Activated CD8-positive, alpha-beta T cell treated with anti-CD3 and anti-CD28 coated beads, Interleukin-2, amount 10 ng/mL, durations not matched to agents 7 days and 5 days (primary cell): Measurements from ENCODE around the gene ST3GAL2. TPM values are rescaled to one million over a fixed set of nuclear protein-coding genes. Genes with fewer than 3 reads are reported as not detected.
"Not testable (repeated sequence)": the region's sequence is repeated elsewhere in the genome, so short reads cannot be mapped to it uniquely, and the experiment has no call there.

Source experiments
- ATAC-seq: fragments of 150-1000 bp; cut with Tn5 transposase; one replicate; pipeline ENCODE4 v1.10.0; 2021; ENCODE audit warnings: moderate library complexity
- CTCF ChIA-PET: fragments of 350-600 bp; sonication (Branson Sonifier 250); formaldehyde crosslinking; loops from one replicate; lab custom pipeline; 2021; ENCODE audit warnings: antibody characterized with exemption; lab: Charles Lee
- POLR2A ChIA-PET: fragments of 350-600 bp; sonication (Branson Sonifier 250); formaldehyde crosslinking; loops from one replicate; lab custom pipeline; 2021; ENCODE audit warnings: antibody characterized with exemption; lab: Charles Lee
- DNase-seq: peaks from one replicate; pipeline ENCODE4 v3.0.0-alpha.2; 2020
- H3K27ac Mint-ChIP-seq: one replicate; pipeline ENCODE4 v1.8.0; 2021; ENCODE audit warnings: mild to moderate bottlenecking, mixed read lengths
- H3K27me3 Mint-ChIP-seq: one replicate; pipeline ENCODE4 v1.8.0; 2021; ENCODE audit warnings: low read depth, mixed read lengths
- H3K36me3 Mint-ChIP-seq: one replicate; pipeline ENCODE4 v1.8.0; 2021; ENCODE audit warnings: low read depth, mixed read lengths
- H3K4me1 Mint-ChIP-seq: one replicate; pipeline ENCODE4 v1.8.0; 2021; ENCODE audit warnings: low read depth, mixed read lengths
- H3K4me3 Mint-ChIP-seq: one replicate; pipeline ENCODE4 v1.8.0; 2021; ENCODE audit warnings: mild to moderate bottlenecking, mixed read lengths
- H3K9me3 Mint-ChIP-seq: one replicate; pipeline ENCODE4 v1.8.0; 2022; ENCODE audit warnings: mixed read lengths; ENCODE audit not compliant: insufficient read depth
- total RNA-seq, 2 experiments: library from RNA; stranded (reverse); gene quantifications; one replicate each; pipeline ENCODE4 v1.2.3, GENCODE V29; 2021

The ST3GAL2 gene
- total RNA-seq, 2 experiments from 2014 or later: 34.1 to 39.0 TPM

DNA sequence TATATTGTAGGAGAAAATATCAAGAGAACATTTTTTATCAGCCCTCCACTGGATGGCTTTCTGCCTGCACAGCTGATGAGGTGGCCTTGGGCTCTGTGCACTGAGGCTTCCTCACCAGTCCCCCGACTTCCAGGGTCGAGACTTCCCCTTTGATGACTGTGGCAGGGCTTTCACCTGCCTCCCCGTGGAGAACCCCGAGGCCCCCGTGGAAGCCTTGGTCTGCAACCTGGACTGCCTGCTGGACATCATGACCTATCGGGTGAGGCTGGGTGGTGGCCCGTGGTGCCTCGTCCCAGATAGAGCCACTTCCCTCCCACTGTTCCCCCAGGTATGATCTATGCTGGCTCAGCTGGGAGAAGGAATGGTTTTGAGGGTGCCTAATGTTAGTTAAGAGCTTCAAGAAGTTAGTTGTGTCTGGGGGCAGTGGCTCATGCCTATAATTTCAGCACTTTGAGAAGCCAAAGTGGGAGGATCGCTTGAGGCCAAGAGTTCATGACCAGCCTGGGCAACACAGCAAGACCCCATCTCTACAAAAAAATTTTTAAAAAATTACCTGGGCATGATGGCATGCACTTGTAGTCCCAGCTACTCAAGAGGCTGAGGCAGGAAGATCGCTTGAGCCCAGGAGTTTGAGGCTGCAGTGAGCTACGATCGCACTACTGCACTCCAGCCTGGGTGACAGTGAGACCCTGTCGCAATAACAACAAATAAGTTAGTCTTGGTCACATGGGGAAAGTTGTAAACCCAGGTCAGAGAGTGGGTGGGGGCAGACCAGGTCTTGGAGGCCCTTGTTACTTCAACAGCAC is 27.3 kb upstream of the ST3GAL2 start:
- ChIA-PET CTCF (no interaction called here), POLR2A (no interaction called here)
- Mint-ChIP-seq H3K27me3 (no peaks in the 10 kb centered on the region), H3K27ac (no peak overlapping the region), H3K9me3 (no peaks in the 10 kb centered on the region), H3K36me3 (peaks cover 2% of the 10 kb centered on the region), H3K4me3 (no peak overlapping the region), H3K4me1 (peaks cover 5% of the 10 kb centered on the region)
- no peak for DNase-seq
- no peak for ATAC-seq

DNA sequence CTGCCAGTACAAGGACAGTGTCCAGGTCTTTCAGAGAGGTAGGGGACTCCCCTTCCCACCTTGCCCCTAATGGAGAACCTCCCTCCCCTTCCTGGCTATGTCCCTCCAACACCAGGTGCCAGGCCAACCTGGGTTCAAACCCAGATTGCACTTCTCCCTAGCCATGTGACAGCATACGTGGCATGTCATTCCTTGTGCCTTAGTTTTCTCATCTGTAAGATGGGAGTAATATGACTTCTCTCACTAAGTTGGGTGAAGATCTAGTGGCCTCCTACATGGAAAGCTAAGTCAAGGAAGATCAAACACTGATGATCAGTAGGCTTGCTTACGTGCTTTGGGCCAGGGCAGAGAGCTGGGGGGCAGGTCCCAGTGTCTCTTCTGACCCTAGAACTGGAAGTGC is 24.3 kb upstream of the ST3GAL2 start:
- Mint-ChIP-seq H3K36me3 (peaks cover 2% of the 10 kb centered on the region), H3K27me3 (no peaks in the 10 kb centered on the region), H3K4me1 (peaks cover 13% of the 10 kb centered on the region), H3K9me3 (no peaks in the 10 kb centered on the region), H3K4me3 (no peak overlapping the region), H3K27ac (no peak overlapping the region)
- POLR2A ChIA-PET: interaction anchor here (0.6 to 1.1 kb wide), 2 partner anchors 50 to 54 kb away, joined by 3 read pairs; no protein-coding TSS in a partner anchor
- no peak for DNase-seq
- no peak for ATAC-seq
- CTCF ChIA-PET: no interaction called here

GRCh38 chr16:70460737-70461261 is 21.9 kb upstream of the ST3GAL2 start:
- DNase-seq (no peak), ATAC-seq (no peak)
- Mint-ChIP-seq H3K4me3 (no peak overlapping the region), H3K27ac (no peak overlapping the region), H3K27me3 (no peaks in the 10 kb centered on the region), H3K4me1 (peaks cover 17% of the 10 kb centered on the region), H3K36me3 (peaks cover 2% of the 10 kb centered on the region), H3K9me3 (no peaks in the 10 kb centered on the region)
- CTCF ChIA-PET: interaction anchor here (0.7 to 1.1 kb wide), 3 partner anchors 70 to 139 kb away, joined by 3 read pairs; no protein-coding TSS in a partner anchor
- POLR2A ChIA-PET: interaction anchor here (1.1 kb wide), 1 partner anchor 62 kb away, joined by 3 read pairs; no protein-coding TSS in a partner anchor

DNA sequence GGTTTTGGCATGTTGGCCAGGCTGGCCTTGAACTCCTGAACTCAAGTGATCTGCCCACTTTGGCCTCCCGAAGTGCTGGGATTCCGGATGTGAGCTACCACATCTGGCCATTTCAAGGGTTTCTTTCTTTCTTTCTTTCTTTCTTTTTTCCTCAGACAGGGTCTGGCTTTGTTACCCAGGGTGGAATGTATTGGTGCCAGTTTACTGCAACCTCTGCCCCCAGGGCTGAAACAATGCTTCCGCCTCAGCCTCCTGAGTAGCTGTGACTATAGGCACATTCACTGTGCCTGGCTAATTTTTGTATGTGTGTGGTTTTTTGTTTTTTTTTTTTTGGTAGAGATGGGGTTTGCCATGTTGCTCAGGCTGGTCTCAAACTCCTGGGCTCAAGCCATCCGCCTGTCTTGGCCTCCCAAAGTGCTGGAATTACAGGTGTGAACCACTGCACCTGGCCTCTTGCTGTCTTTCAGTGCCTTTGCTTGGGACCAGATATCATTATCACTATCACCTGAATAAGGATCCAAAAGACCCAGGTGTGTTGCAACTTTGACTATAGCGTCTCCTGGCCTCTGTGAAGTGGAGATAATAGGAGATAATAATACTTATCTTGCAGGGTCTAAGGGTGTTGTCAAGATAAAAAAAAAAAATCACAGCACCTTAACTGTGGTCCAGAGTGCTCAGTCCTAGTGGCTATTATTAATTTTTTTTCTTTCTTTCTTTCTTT is 18.7 kb upstream of the ST3GAL2 start:
- Mint-ChIP-seq H3K9me3 (no peaks in the 10 kb centered on the region), H3K36me3 (no peaks in the 10 kb centered on the region), H3K27ac (no peak overlapping the region), H3K4me3 (no peak overlapping the region), H3K4me1 (peaks cover 31% of the 10 kb centered on the region), H3K27me3 (no peaks in the 10 kb centered on the region)
- POLR2A ChIA-PET: no interaction called here
- CTCF ChIA-PET: no interaction called here
- DNase-seq (no peak), ATAC-seq (no peak)

DNA sequence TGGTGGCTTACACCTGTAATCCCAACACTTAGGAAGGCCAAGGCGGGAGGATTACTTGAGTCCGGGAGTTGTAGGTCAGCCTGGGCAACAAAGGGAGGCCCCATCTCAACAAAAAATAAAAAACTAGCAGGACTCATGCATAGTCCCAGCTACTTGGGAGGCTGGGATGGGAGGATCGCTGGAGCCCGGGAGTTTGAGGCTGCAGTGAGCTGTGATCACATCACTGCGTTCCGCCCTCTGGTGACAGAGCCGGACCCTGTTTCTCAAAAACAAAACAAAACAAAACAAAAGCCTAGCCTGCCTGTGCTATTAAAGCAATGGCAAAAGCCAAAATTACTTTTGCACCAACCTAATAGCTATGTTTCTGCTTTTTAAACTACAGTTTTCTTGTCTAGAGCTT is 17.0 kb upstream of the ST3GAL2 start:
- ATAC-seq (no peak), DNase-seq (no peak)
- ChIA-PET POLR2A (interaction anchor here (1.4 kb wide), 1 partner anchor 109 kb away, joined by 3 read pairs; the partner anchor contains the start of gene DDX19A), CTCF (interaction anchor here (0.6 to 1.5 kb wide), 6 partner anchors 12 to 86 kb away, joined by 3 to 5 read pairs (median 4); partner anchors contain the start of gene ST3GAL2)
- H3K27ac Mint-ChIP-seq: no peak overlapping the region
- no peaks in the 10 kb centered on the region for H3K36me3 Mint-ChIP-seq
- peaks cover 23% of the 10 kb centered on the region for H3K4me1 Mint-ChIP-seq
- peak overlapping the region; percentile 86 for H3K4me3 Mint-ChIP-seq
- H3K27me3 Mint-ChIP-seq: no peaks in the 10 kb centered on the region
- H3K9me3 Mint-ChIP-seq: no peaks in the 10 kb centered on the region

DNA sequence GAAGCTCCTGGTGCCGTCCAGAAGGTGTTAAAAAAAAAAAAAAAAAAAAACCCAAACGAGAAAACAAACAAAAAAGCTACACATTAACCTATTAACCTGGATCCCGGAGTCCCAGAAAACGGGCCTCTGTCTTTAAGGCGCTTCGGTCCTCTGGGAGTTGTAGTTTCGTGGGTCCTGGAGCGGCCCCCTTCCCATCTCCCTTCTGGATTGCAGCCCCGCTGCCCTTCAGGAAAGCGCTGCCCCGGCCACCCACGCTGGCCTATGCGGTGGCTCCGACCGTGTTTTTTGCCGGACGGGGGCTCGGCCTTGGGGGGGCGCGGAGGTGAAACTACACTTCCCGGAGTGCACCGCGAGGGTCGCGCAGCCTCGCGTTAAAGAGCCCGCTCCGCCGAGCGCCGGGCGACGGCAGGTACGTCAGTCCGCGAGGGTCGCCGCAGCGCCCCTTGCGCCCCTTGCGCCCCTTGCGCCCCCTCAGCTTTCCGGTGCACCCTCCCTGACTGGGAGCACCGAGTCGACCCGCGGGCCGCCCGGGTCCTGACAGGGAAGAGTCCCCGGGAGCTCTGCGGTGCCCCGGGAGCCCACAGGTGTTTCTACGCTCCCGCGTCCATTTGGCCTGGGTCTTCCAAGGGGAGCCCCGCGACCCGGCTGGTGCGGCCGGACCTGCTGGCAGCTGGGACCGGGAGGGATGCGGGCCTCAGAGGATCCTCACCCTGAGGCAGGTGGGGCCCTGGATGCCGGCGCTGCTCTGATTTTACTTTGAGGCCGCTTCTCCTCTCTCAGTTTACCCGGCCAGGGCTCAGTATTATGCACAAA is 15.5 kb upstream of the ST3GAL2 start, which contains the start of gene FCSK:
Gene FCSK (plus strand): TSS at position 374 of the 813 bp plus-strand sequence. CDS start 8,596 bp downstream, outside the sequence.
- H3K4me1 Mint-ChIP-seq: peaks cover 18% of the 10 kb centered on the region
- H3K9me3 Mint-ChIP-seq: no peaks in the 10 kb centered on the region
- ChIA-PET CTCF (interaction anchor here (0.6 to 3.5 kb wide), 8 partner anchors 14 to 228 kb away, joined by 3 to 12 read pairs (median 3); partner anchors contain the start of gene ST3GAL2), POLR2A (interaction anchor here (0.6 to 1.4 kb wide), 5 partner anchors 51 to 108 kb away, joined by 3 to 5 read pairs (median 3); partner anchors contain the start of gene DDX19A)
- ATAC-seq (peak; percentile 96), DNase-seq (peak; percentile 70)
- H3K4me3 Mint-ChIP-seq: peak within 1 kb of the TSS; percentile 86
- H3K36me3 Mint-ChIP-seq: no peaks in the 10 kb centered on the region
- H3K27me3 Mint-ChIP-seq: no peaks in the 10 kb centered on the region
- H3K27ac Mint-ChIP-seq: peak within 1 kb of the TSS; percentile 93

DNA sequence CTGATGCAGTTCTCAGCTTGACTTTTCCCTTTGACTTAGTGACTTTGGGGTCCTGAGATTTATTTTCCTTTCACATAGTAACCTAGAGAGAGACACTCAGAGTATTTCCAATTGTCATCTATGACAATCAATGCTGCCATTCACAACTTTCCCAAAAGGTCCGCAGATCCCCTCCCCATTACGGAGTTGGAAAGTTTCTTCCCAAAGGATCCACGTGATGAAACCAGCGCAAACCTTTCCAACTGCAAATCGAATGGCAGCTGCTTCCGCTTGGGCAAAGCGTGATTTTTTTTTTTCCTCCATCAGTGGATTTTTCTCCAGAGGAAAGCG is 15.0 kb upstream of the ST3GAL2 start:
- ChIA-PET POLR2A (interaction anchor here (0.7 to 0.8 kb wide), 2 partner anchors 50 to 107 kb away, joined by 3 to 4 read pairs; partner anchors contain the start of gene DDX19A), CTCF (interaction anchor here (0.7 to 3.5 kb wide), 8 partner anchors 13 to 202 kb away, joined by 3 to 12 read pairs (median 3); partner anchors contain the start of genes EXOSC6 and ST3GAL2)
- H3K9me3 Mint-ChIP-seq: no peaks in the 10 kb centered on the region
- no peaks in the 10 kb centered on the region for H3K36me3 Mint-ChIP-seq
- no peaks in the 10 kb centered on the region for H3K27me3 Mint-ChIP-seq
- H3K4me1 Mint-ChIP-seq: peaks cover 18% of the 10 kb centered on the region
- DNase-seq (no peak), ATAC-seq (no peak)
- peak overlapping the region; percentile 86 for H3K4me3 Mint-ChIP-seq
- peak overlapping the region; percentile 93 for H3K27ac Mint-ChIP-seq

GRCh38 chr16:70453117-70453891 is 14.4 kb upstream of the ST3GAL2 start:
- Mint-ChIP-seq H3K4me1 (peaks cover 18% of the 10 kb centered on the region), H3K36me3 (no peaks in the 10 kb centered on the region), H3K9me3 (no peaks in the 10 kb centered on the region), H3K27ac (peak overlapping the region; percentile 93), H3K27me3 (no peaks in the 10 kb centered on the region), H3K4me3 (peak overlapping the region; percentile 86)
- POLR2A ChIA-PET: interaction anchor here (0.7 to 0.8 kb wide), 2 partner anchors 50 to 106 kb away, joined by 3 to 4 read pairs; partner anchors contain the start of gene DDX19A
- DNase-seq (no peak), ATAC-seq (no peak)
- CTCF ChIA-PET: interaction anchor here (0.7 to 3.5 kb wide), 8 partner anchors 13 to 201 kb away, joined by 3 to 12 read pairs (median 4); partner anchors contain the start of genes EXOSC6 and ST3GAL2

DNA sequence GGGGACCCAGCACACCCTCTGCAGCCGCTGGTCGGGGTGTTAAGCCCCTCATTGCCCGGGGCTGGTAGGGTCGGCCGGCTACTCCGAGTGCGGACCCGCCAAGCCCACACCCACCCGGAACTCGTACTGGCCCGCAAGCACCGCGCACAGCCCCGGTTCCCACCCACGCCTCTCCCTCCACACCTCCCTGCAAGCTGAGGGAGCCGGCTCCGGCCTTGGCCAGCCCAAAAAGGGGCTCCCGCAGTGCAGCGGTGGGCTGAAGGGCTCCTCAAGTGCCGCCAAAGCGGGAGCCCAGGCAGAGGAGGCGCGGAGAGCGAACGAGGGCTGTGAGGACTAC is 12.1 kb upstream of the ST3GAL2 start:
- H3K4me3 Mint-ChIP-seq, H3K27ac Mint-ChIP-seq, POLR2A ChIA-PET, DNase-seq, H3K9me3 Mint-ChIP-seq, ATAC-seq, H3K27me3 Mint-ChIP-seq, H3K36me3 Mint-ChIP-seq: not testable (repeated sequence)
- peaks cover 14% of the 10 kb centered on the region for H3K4me1 Mint-ChIP-seq
- CTCF ChIA-PET: interaction anchor here (1.4 kb wide), 1 partner anchor 70 kb away, joined by 3 read pairs; no protein-coding TSS in a partner anchor
